GM12892 (cell line): ENCODE data around the gene TPRX1.

ENCODE experiments used
- POLR2A ChIP-seq: IDR thresholded peaks from 2 replicates; pipeline ENCODE4 v1.6.1; 2011; ENCODE audit warnings: low read depth, low read length, control low read depth
- POLR2AphosphoS5 ChIP-seq: IDR thresholded peaks from 2 replicates; pipeline ENCODE4 v1.6.1; 2011; ENCODE audit warnings: low read depth, low read length, control low read depth

- TF ChIP-seq POLR2A (peak; percentile 47; the same call in 1 of the 2 replicates), POLR2AphosphoS5 (peak; percentile 57; the same call in 1 of the 2 replicates)
These were observed 43.7 kb downstream of the TPRX1 start for GRCh38 chr19:47760632-47760999.
